Cardiac muscle cell (in vitro differentiated cells and primary cell): ENCODE data around the gene KCNMA1. TPM values are rescaled to one million over a fixed set of nuclear protein-coding genes. Genes with fewer than 3 reads are reported as not detected.

Source experiments
- DNase-seq, 2 donors: peaks; one replicate each; pipeline versions ENCODE4 v3.0.0 to v3.0.0-alpha.2; 2010 to 2017; ENCODE audit warnings: low read depth in 1 of 2, low spot score in 1 of 2
- H3K27ac ChIP-seq: fragments of 200-600 bp; sonication (generic); 2 replicates; pipeline ENCODE4 v1.5.1; 2016
- H3K27me3 ChIP-seq: fragments of 200-600 bp; sonication (generic); 2 replicates; pipeline ENCODE4 v1.6.0; 2016; ENCODE audit warnings: control low read depth
- H3K36me3 ChIP-seq: fragments of 200-600 bp; sonication (generic); 2 replicates; pipeline ENCODE4 v1.5.1; 2016; ENCODE audit warnings: control low read depth
- H3K4me1 ChIP-seq: fragments of 200-600 bp; sonication (generic); 2 replicates; pipeline ENCODE4 v1.8.1; 2017; ENCODE audit warnings: low read depth, mild to moderate bottlenecking, mixed run types
- H3K4me3 ChIP-seq: fragments of 200-600 bp; sonication (generic); 2 replicates; pipeline ENCODE4 v1.5.1; 2016; ENCODE audit warnings: mild to moderate bottlenecking
- H3K9me3 ChIP-seq: fragments of 200-600 bp; sonication (generic); 2 replicates; pipeline ENCODE4 v1.5.1; 2017; ENCODE audit warnings: low read depth, mild to moderate bottlenecking, control low read depth
- CTCF ChIP-seq: IDR thresholded peaks from 2 replicates; pipeline ENCODE4 v1.5.1; 2012; ENCODE audit warnings: low read depth, mild to moderate bottlenecking, low read length
- polyA plus RNA-seq: library from polyadenylated mRNA; unstranded; fragments of >200 nt; fragmentation: Nextera tagmentation; extraction: Ambion mirVana; gene quantifications from 2 replicates; pipeline ENCODE4 v1.2.1, GENCODE V29; 2016
- total RNA-seq: library from RNA; depleted of rRNA; stranded (reverse); fragments of >200 nt; gene quantifications from 2 replicates; pipeline ENCODE4 v1.2.3, GENCODE V29; 2016

KCNMA1 gene
- total and polyA plus RNA-seq, 2 experiments from 2014 or later = 1.8 to 1.9 TPM

GRCh38 chr10:77103213-77103612 lies 534.4 kb downstream of the KCNMA1 start:
- H3K27me3 ChIP-seq = no peaks in the 10 kb centered on the region
- H3K9me3 ChIP-seq = no peaks in the 10 kb centered on the region
- no peaks in the 10 kb centered on the region for H3K4me1 ChIP-seq
- no peak overlapping the region for H3K4me3 ChIP-seq
- no peaks in the 10 kb centered on the region for H3K36me3 ChIP-seq
- no peak for TF ChIP-seq CTCF
- no peak for DNase-seq
- H3K27ac ChIP-seq = no peak overlapping the region

GRCh38 chr10:77101341-77101740 lies 536.3 kb downstream of the KCNMA1 start:
- no peak overlapping the region for H3K4me3 ChIP-seq
- DNase-seq = no peak
- H3K27me3 ChIP-seq = no peaks in the 10 kb centered on the region
- H3K9me3 ChIP-seq = no peaks in the 10 kb centered on the region
- H3K36me3 ChIP-seq = no peaks in the 10 kb centered on the region
- TF ChIP-seq CTCF = no peak
- no peak overlapping the region for H3K27ac ChIP-seq
- H3K4me1 ChIP-seq = no peaks in the 10 kb centered on the region

- H3K4me1 ChIP-seq = no peaks in the 10 kb centered on the region
- no peak overlapping the region for H3K4me3 ChIP-seq
- no peak overlapping the region for H3K27ac ChIP-seq
- no peaks in the 10 kb centered on the region for H3K36me3 ChIP-seq
- no peak for TF ChIP-seq CTCF
- H3K27me3 ChIP-seq = no peaks in the 10 kb centered on the region
- H3K9me3 ChIP-seq = no peaks in the 10 kb centered on the region
- no peak for DNase-seq
Measured at GRCh38 chr10:77099136-77099535, 538.5 kb downstream of the KCNMA1 start.

GRCh38 chr10:77097625-77098024 lies 540.0 kb downstream of the KCNMA1 start:
- Histone ChIP-seq H3K36me3 (no peaks in the 10 kb centered on the region), H3K4me1 (no peaks in the 10 kb centered on the region), H3K4me3 (no peak overlapping the region), H3K27ac (no peak overlapping the region), H3K27me3 (no peaks in the 10 kb centered on the region), H3K9me3 (no peaks in the 10 kb centered on the region)
- DNase-seq = no peak
- TF ChIP-seq CTCF = no peak

- no peaks in the 10 kb centered on the region for H3K9me3 ChIP-seq
- no peak overlapping the region for H3K4me3 ChIP-seq
- no peak for DNase-seq
- no peaks in the 10 kb centered on the region for H3K4me1 ChIP-seq
- H3K36me3 ChIP-seq = no peaks in the 10 kb centered on the region
- no peak for TF ChIP-seq CTCF
- no peaks in the 10 kb centered on the region for H3K27me3 ChIP-seq
- no peak overlapping the region for H3K27ac ChIP-seq
Measured at GRCh38 chr10:77093126-77093525, 544.5 kb downstream of the KCNMA1 start.
